Brain pericyte (primary cell): ENCODE measurements around the gene CTNNA3.

ENCODE experiments used
- DNase-seq: peaks from one replicate; pipeline ENCODE4 v3.0.0-alpha.2; 2012; ENCODE audit warnings: low read depth, low spot score

CTNNA3 gene

GRCh38 chr10:66550351-66550750, 1145.6 kb downstream of the CTNNA3 start:
- no peak for DNase-seq

GRCh38 chr10:66538908-66539307, 1157.1 kb downstream of the CTNNA3 start:
- DNase-seq: no peak

GRCh38 chr10:66538371-66538770, 1157.6 kb downstream of the CTNNA3 start:
- no peak for DNase-seq

GRCh38 chr10:66537186-66537585, 1158.8 kb downstream of the CTNNA3 start:
- no peak for DNase-seq

- DNase-seq: no peak
Measured at GRCh38 chr10:66535439-66535838, 1160.6 kb downstream of the CTNNA3 start.

- DNase-seq: no peak
Measured at GRCh38 chr10:66534866-66535265, 1161.1 kb downstream of the CTNNA3 start.

GRCh38 chr10:66521506-66521905, 1174.5 kb downstream of the CTNNA3 start:
- DNase-seq: peak; percentile 50

- DNase-seq: no peak
Measured at GRCh38 chr10:66519616-66520015, 1176.4 kb downstream of the CTNNA3 start.

- no peak for DNase-seq
Measured at GRCh38 chr10:66514666-66515065, 1181.3 kb downstream of the CTNNA3 start.

- no peak for DNase-seq
Measured at GRCh38 chr10:66513504-66513903, 1182.5 kb downstream of the CTNNA3 start.

GRCh38 chr10:66505003-66505657, 1190.9 kb downstream of the CTNNA3 start:
- no peak for DNase-seq

GRCh38 chr10:66501356-66501755, 1194.6 kb downstream of the CTNNA3 start:
- DNase-seq: no peak

- no peak for DNase-seq
Measured at GRCh38 chr10:66483966-66484365, 1212.0 kb downstream of the CTNNA3 start.

- DNase-seq: no peak
Measured at GRCh38 chr10:66472156-66472555, 1223.8 kb downstream of the CTNNA3 start.

- DNase-seq: no peak
Measured at GRCh38 chr10:66467042-66467441, 1229.0 kb downstream of the CTNNA3 start.

GRCh38 chr10:66466622-66467021, 1229.4 kb downstream of the CTNNA3 start:
- no peak for DNase-seq

- DNase-seq: no peak
Measured at GRCh38 chr10:66463611-66464010, 1232.4 kb downstream of the CTNNA3 start.

GRCh38 chr10:66457629-66458028, 1238.4 kb downstream of the CTNNA3 start:
- no peak for DNase-seq

GRCh38 chr10:66455304-66455703, 1240.7 kb downstream of the CTNNA3 start:
- DNase-seq: no peak

- no peak for DNase-seq
Measured at GRCh38 chr10:66440568-66440967, 1255.4 kb downstream of the CTNNA3 start.

GRCh38 chr10:66414943-66415342, 1281.1 kb downstream of the CTNNA3 start:
- DNase-seq: no peak

GRCh38 chr10:66405566-66405965, 1290.4 kb downstream of the CTNNA3 start:
- no peak for DNase-seq

GRCh38 chr10:66398669-66399068, 1297.3 kb downstream of the CTNNA3 start:
- DNase-seq: no peak
